Measurements from ENCODE around the gene LPIN3.

Gene LPIN3

GRCh38 chr20:41334443-41335421 is 5.9 kb upstream of the LPIN3 start:
- no peak for TF ChIP-seq CTCF (conservative IDR thresholded peaks at IDR 0.05; ENCODE audit: low read length)
- peak; percentile 30 for DNase-seq (ENCODE audit: low read depth)
- no peak overlapping the region for H3K4me3 ChIP-seq (ENCODE audit: low read length)

DNA sequence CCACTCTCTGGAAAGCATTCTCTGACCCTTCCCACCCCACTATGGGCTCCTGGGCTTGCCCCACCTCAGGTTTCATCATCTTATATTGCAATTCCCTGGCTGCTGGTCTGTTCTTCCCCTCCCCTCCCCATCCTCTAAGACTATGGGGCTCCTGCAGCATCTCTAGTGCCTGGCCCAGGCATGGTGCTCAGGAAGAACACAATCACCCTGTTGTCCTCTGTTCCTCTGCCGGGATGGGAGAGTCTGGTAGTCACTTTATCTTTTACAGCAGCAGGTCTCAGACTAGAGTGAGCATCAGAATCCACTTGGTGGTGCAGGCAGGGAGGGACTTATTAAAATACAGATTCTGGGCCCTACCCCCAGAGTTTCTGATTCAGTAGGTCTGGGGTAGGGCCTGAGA is 5.0 kb upstream of the LPIN3 start:
- no peak for TF ChIP-seq CTCF (conservative IDR thresholded peaks at IDR 0.05; ENCODE audit: low read length)

GRCh38 chr20:41336711-41337492 is 3.7 kb upstream of the LPIN3 start:
- DNase-seq (ENCODE audit: low read depth) = no peak
- no peak overlapping the region for H3K4me3 ChIP-seq (ENCODE audit: low read length)
- TF ChIP-seq CTCF (conservative IDR thresholded peaks at IDR 0.05; ENCODE audit: low read length) = no peak

More for the DNA sequence above, 5.0 kb upstream of the LPIN3 start:
- DNase-seq (ENCODE audit: low read depth) = no peak
- no peak overlapping the region for H3K4me3 ChIP-seq (ENCODE audit: low read length)

GRCh38 chr20:41339957-41340326 is 679 bp upstream of the LPIN3 start:
- TF ChIP-seq CTCF (conservative IDR thresholded peaks at IDR 0.05; ENCODE audit: low read length) = peak; percentile 91
- peak overlapping the region; percentile 74 for H3K4me3 ChIP-seq (ENCODE audit: low read length)
- DNase-seq (ENCODE audit: low read depth) = peak; percentile 53

DNA sequence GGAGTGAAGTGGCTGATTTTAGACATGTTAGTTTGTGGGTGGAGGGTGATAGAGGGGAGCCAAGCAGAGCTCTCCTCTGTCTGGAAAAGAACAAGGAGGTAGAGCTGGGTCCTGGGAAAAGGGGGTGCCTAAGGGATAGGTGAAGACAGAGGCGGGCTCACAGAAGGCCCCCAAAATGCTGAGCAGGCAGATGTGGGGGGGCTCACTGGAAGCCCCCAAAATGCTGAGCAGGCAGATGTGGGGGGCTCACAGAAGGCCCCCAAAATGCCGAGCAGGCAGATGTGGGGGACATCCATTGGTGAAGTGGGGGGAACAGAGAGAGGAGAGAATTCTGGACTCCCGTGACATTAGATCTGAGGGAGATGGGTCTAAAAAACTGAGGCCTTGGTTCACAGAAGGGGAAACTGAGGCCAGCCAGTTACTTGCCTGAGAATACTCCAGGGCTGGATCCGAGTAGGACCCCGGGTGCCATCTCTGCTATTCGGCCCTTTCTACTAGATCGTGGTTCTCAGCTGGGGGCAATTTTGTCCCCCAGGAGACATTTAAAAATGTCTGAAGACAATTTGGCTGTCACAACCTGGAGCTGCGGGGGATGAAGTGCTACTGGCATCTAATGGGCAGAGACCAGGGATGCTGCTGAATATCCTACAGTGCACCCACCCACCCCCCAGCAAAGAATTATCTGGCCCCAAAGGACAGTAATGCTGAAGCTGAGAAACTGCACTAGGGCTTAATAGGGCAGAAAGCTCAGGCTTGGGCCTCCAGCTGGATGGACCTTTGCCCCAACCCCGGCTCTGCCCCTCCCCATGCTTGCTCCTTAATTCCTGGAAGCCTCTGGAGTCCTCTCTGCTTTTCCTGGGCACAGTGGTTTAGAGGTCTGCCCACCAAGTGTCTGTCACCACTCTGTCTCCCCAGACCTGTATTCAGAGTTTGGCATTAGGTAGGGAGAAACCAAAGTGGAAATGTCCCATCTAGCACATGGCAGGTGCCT is 2.1 kb downstream of the LPIN3 start:
- H3K4me3 ChIP-seq (ENCODE audit: low read length) = no peak overlapping the region
- no peak for DNase-seq (ENCODE audit: low read depth)
- no peak for TF ChIP-seq CTCF (conservative IDR thresholded peaks at IDR 0.05; ENCODE audit: low read length)

DNA sequence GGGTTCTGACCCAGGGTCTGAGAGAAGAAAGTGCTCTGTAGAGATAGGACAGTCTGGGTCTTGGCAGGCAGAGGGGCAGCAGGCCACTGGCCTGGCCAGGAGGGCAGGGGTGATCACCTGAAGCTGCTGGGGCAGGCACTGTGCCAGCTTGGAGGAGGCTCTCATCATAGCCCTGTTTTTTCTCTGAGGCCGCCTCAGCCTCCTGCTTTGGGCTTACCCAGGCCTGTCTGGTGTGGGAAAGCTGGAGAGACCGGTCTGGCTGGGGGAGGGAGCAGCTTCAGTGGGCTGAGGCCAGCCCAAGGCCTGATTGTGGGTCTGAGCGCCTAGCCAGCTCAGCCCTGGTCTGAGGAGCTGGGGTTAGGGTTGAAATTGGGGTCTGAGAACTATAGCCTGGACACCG is 3.9 kb downstream of the LPIN3 start:
- no peak overlapping the region for H3K4me3 ChIP-seq (ENCODE audit: low read length)
- DNase-seq (ENCODE audit: low read depth) = no peak
- no peak for TF ChIP-seq CTCF (conservative IDR thresholded peaks at IDR 0.05; ENCODE audit: low read length)

Measured in AG10803 (cell line).